Mucosa of rectum (tissue), 2 donors: ENCODE measurements around the gene DNAAF5.

ENCODE experiments used
- H3K27ac ChIP-seq, 2 donors: one replicate each; pipeline ENCODE4 v1.7.0; 2013; ENCODE audit warnings: inconsistent platforms in 2 of 2, low read depth in 2 of 2, low read length in 2 of 2
- H3K27me3 ChIP-seq, 2 donors: one replicate each; pipeline ENCODE4 v1.7.0; 2013; ENCODE audit warnings: low read length in 2 of 2; ENCODE audit not compliant: control insufficient read depth in 2 of 2, insufficient read depth in 2 of 2
- H3K36me3 ChIP-seq, 2 donors: one replicate each; pipeline ENCODE4 v1.7.0; 2013; ENCODE audit warnings: low read length in 2 of 2; ENCODE audit not compliant: control insufficient read depth in 2 of 2, insufficient read depth in 2 of 2
- H3K4me1 ChIP-seq, 2 donors: one replicate each; pipeline ENCODE4 v1.7.0; 2013; ENCODE audit warnings: low read length in 2 of 2, mild to moderate bottlenecking in 1 of 2; ENCODE audit not compliant: control insufficient read depth in 2 of 2, insufficient read depth in 2 of 2
- H3K4me3 ChIP-seq, 2 donors: one replicate each; pipeline ENCODE4 v1.7.0; 2013; ENCODE audit warnings: low read length in 2 of 2
- H3K9ac ChIP-seq, 2 donors: one replicate each; pipeline ENCODE4 v1.7.0; 2013; ENCODE audit warnings: low read length in 2 of 2, low read depth in 1 of 2, mild to moderate bottlenecking in 1 of 2
- H3K9me3 ChIP-seq, 2 donors: one replicate each; pipeline ENCODE4 v1.7.0; 2013; ENCODE audit warnings: low read length in 2 of 2; ENCODE audit not compliant: control insufficient read depth in 2 of 2
- donor health status: healthy.
- donor health status: Normal muscosa, but diverticular disease.

Gene DNAAF5

DNA sequence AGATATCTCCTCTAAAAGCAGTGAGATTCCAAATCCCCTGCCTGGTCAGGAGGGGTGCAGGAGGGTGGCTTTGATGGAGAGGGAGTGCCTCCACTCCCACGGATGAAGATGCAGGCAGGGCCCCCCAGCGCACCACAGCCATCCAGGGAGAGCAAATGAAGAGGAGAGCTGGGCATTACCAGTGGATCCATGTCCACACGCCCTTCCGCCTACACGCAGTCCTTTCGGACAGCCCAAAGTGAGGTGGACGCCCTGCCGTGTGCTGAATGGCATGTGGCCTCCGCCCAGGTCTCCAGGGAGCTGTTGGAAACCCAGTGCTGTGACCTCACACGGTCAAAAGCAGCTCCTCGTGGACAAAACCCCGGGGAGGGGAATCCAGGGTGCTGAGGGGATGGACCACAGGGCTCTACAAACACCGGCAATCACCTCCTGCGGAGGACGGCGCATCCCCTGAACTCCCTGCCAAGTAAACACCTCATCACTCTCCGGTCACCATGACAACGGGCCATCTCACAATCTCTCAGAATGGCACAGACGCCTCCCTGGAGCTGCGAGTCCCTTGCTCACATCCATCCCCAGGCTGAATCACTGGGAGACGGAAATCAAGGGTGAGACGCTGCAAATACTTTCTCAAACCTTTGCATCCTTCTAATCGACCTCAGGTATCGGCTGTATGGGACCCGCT is 35.0 kb upstream of the DNAAF5 start:
- H3K27me3 ChIP-seq = no peaks in the 10 kb centered on the region

DNA sequence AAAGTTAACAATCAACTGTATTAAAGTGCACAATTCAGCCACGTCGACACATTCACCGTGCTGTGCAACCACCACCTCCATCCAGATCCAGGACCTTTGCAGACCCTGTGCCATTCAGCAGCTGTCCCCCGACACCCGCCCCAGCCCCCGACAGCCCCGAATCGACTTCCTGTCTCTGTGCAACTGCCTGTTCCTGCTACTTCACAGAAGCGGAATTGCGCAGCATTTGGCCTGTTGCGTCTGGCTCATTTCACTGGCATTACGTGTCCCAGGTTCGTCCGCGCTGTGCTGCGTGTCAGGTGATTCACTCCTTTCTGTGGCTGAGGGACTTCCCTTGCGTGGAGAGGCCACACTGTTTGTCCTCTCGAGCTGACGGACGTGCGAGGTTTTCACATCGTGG is 33.2 kb upstream of the DNAAF5 start:
- Histone ChIP-seq H3K36me3 (peaks cover 0 to 3% of the 10 kb centered on the region in 2 donors), H3K27ac (no peak overlapping the region), H3K27me3 (no peaks in the 10 kb centered on the region), H3K9ac (no peak overlapping the region), H3K4me3 (no peak overlapping the region), H3K4me1 (no peaks in the 10 kb centered on the region), H3K9me3 (peaks cover 0 to 3% of the 10 kb centered on the region in 2 donors)

More for the DNA sequence above, 35.0 kb upstream of the DNAAF5 start:
- no peak overlapping the region for H3K27ac ChIP-seq
- H3K36me3 ChIP-seq = peaks cover 0 to 3% of the 10 kb centered on the region in 2 donors
- H3K9me3 ChIP-seq = peaks cover 0 to 3% of the 10 kb centered on the region in 2 donors
- H3K9ac ChIP-seq = no peak overlapping the region
- H3K4me1 ChIP-seq = no peaks in the 10 kb centered on the region
- H3K4me3 ChIP-seq = no peak overlapping the region

DNA sequence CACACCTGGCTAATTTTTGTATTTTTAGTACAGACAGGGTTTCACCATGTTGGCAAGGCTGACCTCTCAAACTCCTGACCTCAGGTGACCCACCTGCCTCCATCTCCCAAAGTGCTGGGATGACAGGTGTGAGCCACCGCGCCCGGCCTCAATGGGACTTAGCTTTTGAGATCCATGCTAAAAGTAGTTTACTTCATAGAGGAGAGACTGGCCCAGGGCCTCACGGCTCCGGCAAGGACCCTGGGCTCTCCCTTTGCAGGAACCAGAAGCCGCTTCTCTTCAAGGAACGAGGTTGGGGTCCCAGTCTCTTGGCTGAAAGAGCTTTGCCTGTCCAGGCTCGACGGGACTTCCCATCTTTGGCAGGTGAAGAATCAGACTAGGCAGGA is 30.1 kb upstream of the DNAAF5 start:
- Histone ChIP-seq H3K9ac (no peak overlapping the region), H3K4me1 (peaks cover 6 to 7% of the 10 kb centered on the region in 2 donors), H3K27ac (no peak overlapping the region), H3K27me3 (no peaks in the 10 kb centered on the region), H3K9me3 (no peaks in the 10 kb centered on the region), H3K4me3 (no peak overlapping the region), H3K36me3 (no peaks in the 10 kb centered on the region)

DNA sequence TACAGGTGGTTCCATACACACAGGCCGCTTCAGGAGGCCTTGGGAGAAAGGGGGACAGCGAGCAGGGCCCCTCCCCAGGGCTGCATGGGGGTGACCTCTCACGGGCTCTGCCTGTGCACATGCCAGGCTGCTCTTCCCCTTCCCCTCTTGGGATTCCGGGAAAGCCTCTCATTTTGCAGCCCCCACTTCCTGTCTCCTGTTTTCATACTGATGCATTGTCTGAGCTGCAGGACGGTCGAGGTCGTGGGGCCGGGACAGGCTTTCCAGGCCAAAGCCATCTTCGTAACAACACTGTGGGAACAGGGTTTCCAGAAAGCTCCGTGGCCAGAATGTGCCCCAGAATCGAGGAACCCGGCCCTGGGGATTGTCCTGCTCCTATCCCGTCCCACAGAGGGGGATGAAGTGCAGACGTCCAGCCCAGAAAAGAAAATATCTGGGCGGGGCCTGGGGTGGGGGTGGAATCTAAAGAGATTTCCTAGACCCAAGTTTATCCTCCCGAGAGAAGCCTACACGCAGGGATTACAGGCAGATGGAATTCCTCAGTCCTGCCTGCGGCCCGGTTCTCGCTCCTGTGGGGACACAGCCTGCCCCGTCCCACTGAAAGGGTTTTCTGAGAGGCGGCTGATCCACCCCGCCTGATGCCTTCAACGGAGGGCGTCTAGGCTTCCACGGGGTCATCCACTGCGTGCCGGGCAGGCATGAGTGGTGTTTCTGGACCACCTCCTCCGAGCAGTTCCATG is 29.5 kb upstream of the DNAAF5 start:
- Histone ChIP-seq H3K4me3 (no peak overlapping the region), H3K9ac (no peak overlapping the region), H3K9me3 (no peaks in the 10 kb centered on the region), H3K27ac (no peak overlapping the region), H3K36me3 (no peaks in the 10 kb centered on the region), H3K27me3 (no peaks in the 10 kb centered on the region), H3K4me1 (peaks cover 6 to 7% of the 10 kb centered on the region in 2 donors)

DNA sequence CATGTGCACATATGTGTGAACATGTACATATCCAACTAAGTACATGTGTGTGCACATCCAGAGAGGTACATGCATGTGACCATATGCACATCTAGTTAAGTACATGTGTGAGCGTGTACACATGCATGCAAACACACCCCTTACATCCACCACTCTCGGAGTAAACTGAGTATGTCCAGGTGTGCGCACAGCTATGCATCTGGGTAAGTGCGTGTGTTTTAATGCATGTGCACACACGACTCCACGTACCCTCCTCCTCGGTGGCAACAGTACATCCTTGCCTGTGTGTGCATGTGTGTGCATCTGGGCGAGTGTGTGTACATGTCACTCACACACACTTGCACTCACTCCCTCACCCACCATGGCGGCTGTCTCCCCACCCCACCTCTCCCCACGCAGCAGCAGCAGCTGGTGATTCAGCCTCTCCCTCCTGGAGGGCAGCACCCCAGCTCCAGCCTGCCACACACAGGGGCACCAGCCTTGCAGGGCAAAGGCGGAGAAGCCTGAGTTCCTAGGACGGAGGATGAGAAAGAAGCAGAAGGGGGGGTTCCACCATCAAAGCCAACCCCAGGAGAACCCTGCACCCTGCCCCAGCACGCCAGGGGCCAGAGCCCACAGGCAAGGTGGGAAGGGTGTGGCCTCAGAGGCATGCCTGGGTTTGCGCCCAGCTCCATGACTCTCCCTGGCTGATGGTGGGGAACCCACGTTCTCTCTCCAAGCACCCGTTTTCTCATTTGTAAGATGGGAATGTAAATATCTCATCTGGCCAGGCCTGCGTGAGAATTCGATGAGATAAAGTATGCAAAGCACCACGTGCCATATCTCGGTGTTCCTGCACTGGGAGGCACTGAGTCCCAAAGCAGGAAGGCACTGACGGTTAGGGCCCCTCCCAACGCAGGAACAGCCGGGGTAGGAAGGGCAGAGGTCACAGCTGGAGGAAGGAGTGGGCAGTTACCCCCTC is 27.7 kb upstream of the DNAAF5 start:
- H3K9me3 ChIP-seq = no peaks in the 10 kb centered on the region
- H3K27me3 ChIP-seq = no peaks in the 10 kb centered on the region
- peaks cover 6 to 7% of the 10 kb centered on the region in 2 donors for H3K4me1 ChIP-seq
- H3K36me3 ChIP-seq = no peaks in the 10 kb centered on the region
- H3K4me3 ChIP-seq = no peak overlapping the region
- H3K9ac ChIP-seq = no peak overlapping the region
- no peak overlapping the region for H3K27ac ChIP-seq

- Histone ChIP-seq H3K4me1 (peaks cover 7 to 13% of the 10 kb centered on the region in 2 donors), H3K27me3 (no peaks in the 10 kb centered on the region), H3K9me3 (no peaks in the 10 kb centered on the region), H3K4me3 (no peak overlapping the region), H3K9ac (no peak overlapping the region), H3K27ac (no peak overlapping the region), H3K36me3 (no peaks in the 10 kb centered on the region)
Measured at GRCh38 chr7:699476-700170, 26.9 kb upstream of the DNAAF5 start.

GRCh38 chr7:701086-701671 is 25.3 kb upstream of the DNAAF5 start:
- H3K9ac ChIP-seq = no peak overlapping the region

DNA sequence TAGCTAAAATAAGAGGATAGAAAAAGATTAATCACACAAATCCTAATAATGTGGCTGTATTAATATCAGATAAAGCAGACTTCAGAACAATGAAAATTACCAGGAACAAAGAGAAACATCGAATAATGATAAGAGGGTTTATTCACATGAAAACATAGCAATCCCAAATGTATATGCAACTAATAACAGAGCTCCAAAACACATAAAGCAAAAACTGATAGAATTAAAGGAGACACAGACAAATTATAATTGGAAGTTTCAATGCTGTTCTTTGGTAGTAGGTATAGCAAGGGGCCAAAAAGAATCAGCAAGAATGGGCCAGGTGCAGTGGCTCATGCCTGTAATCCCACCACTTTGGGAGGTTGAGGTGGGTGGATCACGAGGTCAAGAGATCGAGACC is 23.4 kb upstream of the DNAAF5 start:
- Histone ChIP-seq H3K27me3 (no peaks in the 10 kb centered on the region), H3K36me3 (no peaks in the 10 kb centered on the region), H3K4me3 (no peak overlapping the region), H3K27ac (peak overlapping the region; percentile 22 to 23), H3K9me3 (no peaks in the 10 kb centered on the region), H3K4me1 (peaks cover 17 to 31% of the 10 kb centered on the region in 2 donors), H3K9ac (no peak overlapping the region)

More at GRCh38 chr7:701086-701671, 25.3 kb upstream of the DNAAF5 start:
- Histone ChIP-seq H3K27ac (no peak overlapping the region), H3K4me1 (peaks cover 11 to 20% of the 10 kb centered on the region in 2 donors), H3K27me3 (no peaks in the 10 kb centered on the region), H3K36me3 (no peaks in the 10 kb centered on the region), H3K4me3 (no peak overlapping the region), H3K9me3 (no peaks in the 10 kb centered on the region)

DNA sequence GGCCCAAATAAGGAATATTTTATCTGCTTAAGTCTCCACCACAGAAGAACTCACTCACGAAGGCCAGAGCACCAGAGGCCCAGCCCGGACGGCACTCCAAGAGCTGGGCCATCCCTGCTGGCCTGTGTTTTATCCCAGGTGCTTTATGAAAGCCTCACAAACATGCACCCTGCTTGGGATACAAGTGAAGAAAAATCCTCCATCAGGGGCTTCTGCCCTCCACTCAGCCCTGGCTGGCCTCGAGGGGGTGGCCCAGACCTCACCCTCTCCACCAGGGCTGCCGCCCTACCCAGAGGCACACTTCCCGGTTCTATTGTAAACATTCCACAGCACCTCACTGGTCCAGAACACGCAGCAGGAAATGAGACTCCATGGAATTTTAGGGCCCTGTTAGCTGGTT is 19.8 kb upstream of the DNAAF5 start:
- no peak overlapping the region for H3K4me3 ChIP-seq
- peak overlapping the region; percentile 43 to 71 for H3K27ac ChIP-seq
- peaks cover 9 to 26% of the 10 kb centered on the region in 2 donors for H3K4me1 ChIP-seq
- H3K27me3 ChIP-seq = no peaks in the 10 kb centered on the region
- no peaks in the 10 kb centered on the region for H3K36me3 ChIP-seq
- peak overlapping the region; percentile 17 to 43 for H3K9ac ChIP-seq
- no peaks in the 10 kb centered on the region for H3K9me3 ChIP-seq
